ENCODE measurements around the gene ETNK2.

ETNK2 gene

DNA sequence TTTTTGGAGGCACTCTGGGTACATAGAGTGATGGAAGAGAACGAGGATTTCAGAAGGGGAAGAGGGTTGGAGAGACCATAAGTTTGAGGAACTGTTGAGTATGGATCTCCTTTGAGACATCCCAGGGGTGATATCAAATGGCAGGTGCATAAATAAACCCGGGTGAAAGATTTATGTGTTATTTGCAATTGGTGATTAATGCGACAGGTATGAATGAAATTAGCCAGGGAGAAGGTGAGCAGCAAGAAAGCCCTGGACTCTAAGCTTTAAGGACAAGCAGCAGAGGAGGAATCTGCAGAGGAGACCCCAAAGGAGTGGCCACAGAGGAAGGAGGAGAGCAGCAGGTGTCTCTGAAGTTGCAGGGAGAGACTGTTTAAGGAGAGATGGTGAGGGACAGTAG is 23.1 kb upstream of the ETNK2 start:
- no peak for DNase-seq

DNA sequence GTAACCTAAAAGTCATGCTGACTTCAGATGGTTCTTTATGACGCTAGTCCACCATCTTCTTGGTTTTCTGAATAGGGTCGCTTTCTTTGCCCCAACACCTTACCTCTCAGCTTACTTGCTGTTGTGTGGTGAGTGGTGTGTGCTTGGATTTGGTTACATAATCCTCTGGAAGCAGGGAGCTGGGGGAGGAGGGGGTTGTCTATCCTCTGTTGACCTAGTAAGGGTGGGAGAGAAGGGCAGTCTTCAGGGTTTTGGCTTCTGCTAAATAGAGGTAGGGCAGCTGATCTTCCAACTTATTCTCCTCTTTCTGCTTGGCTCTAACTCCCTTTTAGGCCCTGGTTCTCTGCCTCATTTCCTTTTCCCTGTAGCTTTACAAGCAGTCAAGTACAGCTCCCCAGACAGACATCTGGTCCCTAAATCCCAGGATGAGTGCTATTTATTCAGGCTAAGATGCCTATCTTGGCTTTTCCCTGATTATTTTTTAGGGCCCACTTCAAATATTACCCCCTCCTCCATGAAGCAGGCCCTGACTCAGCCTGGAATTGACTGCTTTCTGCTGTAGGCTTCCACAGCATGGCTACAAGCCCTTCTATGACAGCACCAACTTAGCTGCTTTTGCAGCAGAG is 20.7 kb upstream of the ETNK2 start:
- no peak for DNase-seq

DNA sequence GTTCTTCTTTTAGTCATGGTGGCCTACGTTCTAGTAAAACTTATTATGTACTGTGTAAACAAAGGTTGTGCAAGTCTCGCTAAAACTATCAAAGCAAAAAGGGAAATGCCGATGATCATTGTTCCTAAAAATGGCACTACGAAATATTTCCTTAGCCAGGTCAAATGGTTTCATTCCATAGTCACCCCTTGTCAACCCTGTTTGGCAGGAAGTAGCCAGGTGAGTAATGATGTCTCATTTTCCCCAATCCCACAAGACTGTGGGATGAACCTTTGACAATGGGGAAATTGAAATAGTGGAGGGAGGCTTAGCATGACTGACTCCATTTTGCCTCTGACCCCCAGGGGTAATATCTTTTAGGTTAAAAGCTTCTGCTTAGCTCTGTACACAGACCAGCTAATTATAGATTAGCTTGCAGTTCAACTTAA is 19.9 kb upstream of the ETNK2 start:
- no peak for DNase-seq

DNA sequence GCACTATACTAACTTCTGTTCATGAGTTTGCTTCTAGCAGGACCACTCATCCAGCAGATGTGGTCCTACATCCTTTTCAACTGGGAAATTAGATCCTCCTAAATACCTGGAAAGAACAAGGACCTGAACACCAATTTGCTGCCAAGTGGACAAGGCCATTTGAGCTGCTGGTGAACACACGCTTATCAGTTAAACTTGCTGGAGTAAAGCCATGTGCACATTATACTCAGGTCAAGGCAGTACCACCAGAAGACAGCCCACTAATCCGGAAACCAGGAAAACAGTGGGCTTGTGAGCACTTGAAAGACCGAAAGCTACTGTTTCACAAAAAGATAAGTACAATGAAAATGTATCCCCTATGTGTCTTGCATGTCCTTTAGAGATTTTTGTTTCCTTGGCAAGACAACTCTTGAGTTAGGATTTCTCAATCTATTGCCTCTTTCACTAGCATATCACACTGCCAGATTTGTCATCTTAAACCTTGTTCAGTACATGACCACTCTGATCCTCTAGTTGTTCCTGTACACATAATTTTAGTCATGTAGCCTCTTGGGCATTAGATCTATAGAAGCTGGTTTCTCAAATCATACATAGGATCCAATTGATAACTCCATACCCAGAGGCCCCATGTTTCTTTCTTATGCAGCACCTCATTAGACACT is 18.8 kb upstream of the ETNK2 start:
- DNase-seq: no peak

DNA sequence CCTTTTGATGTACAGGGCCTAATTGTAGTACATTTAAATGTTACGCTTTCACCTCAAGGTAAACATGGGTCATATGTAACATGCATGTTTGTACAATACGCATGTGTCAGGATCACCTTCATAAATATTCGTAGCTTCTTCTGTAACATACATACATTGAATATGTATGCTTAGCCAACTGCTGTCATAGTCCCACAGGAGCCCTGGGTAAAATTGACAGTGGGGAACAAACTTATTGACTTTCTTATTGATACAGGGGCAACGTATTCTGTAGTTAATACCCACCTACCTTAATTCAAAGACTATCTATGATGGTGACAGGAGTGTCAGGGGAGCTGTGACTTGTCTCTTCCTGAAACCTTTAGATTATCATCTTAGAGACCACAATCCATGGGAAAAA is 18.0 kb upstream of the ETNK2 start:
- no peak for DNase-seq

DNA sequence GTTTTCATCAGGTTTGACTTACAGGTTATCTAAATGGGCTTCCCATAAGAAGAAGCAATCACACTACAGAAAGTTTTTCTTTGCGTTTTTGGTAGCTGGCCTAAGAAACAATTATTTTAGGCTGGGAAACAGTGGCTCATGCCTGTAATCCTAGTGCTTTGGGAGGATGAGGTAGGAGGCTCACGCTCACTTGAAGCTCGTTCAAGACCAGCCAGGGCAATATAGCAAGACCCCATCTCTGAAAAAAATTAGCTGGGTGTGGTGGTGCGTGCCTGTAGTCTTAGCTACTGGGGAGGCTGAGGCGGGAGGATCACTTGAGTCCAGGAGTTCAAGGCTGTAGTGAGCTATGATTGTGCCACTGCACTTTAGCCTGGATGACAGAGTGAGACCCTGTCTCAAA is 15.9 kb upstream of the ETNK2 start:
- DNase-seq: no peak

DNA sequence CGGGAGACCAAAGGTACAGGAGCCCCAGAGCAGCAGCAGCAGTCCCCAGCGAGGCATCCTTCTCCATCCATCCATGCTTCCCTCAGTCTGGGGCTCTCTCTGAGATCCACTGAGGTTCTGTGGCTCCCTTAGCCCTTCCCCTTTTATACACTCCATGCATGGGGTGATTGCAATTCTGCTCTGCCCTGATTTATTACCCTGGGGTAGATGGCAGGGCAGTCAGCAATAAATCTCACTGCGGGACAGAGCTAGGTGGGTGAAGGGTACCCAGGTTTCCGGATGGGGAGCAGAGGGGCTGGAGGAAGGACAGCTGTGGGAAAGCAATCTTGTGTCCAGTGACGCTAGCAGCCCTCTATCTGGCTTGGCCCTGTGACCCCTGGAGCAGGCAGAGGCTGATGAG is 14.4 kb upstream of the ETNK2 start, which contains the start of gene REN:
REN (minus strand) TSS at position 119 of the 400 bp plus-strand sequence; CDS start at position 75, 44 bp downstream.
- DNase-seq: no peak

DNA sequence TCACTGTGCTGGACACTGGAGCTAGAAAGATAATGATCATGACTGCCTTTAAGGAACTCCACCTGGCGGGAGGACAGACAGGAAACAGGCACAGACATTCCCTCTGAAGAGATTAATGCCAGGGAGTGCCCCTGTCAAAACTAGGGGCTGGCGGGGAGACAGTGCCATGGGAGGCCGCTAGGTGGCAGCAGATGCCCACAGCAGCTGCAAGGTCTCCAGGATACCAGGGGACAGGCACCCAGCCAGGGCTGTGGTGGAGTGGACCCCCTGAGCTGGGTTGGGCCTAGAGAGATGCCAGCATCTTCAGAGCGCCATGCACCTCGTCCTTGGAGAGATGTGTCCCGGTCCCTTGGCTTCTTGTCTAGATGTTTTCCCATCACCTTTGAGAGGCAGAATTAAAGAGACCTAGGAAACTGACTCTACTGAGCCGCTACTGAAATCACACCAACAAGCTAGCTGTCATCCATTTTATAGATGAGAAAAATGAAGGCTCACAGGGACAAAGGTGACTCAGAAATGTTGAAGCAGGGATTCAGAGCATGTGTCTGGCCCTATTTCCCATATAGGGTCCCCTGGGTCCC is 10.7 kb upstream of the ETNK2 start:
- peak; percentile 82 for DNase-seq

DNA sequence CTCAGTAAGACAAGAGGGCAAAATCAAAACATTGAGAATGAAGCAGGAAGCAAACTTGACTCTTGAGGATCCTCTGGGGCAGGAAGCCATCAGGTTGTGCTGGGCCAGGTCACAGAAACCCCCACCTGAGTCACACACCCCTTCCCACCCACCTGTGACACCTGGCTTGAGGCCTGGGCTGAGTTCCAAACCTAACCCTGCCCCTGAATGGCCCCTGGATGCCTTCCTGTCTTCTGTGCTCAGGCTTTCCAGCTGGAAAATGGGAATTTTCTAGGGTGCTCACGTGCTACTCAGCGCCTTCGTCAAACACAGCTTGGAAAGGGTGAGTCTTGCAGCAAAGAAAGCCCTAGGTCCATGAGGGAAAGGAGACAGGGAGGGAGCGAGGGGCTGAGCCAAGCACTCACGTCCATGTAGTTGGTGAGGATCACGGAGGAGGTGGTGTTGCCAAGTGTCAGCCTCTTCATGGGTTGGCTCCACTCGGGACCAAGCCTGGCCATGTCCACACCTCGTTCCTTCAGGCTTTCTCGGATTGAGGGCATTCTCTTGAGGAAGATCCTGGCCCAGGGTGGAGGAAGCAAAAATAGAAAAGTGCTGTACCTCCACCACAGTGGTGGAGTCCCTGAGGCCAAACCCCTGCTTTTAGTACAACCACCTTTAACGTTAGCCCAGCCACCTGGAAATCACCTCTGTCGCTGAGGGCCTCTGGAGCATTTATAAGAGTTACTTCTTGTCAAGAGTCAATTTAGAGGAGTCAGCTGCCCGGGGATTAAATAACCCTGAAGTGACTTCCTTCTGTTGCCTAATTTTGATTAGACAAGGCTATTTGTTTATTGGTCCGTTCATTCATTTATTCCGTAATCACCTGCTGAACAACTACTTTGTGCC is 10.0 kb upstream of the ETNK2 start:
- no peak for DNase-seq

DNA sequence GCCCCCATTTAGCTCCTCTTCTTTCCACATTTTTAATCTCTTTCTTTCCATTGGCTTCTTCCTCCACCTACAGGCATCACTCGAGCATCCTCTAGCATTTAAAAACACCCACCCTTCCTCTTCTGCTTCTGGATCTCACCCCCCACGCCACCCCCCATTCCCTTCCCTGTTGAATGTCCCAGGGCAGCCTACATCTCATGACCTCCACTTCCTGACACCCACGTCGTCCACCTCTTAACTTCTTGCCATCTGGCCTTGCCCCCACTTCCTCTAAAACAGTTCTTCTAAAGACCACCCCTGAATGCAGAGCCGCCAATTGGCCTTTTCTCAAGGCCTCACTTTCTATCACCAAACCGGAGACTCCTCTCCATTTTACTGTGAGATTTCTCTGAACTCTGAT is 6.1 kb upstream of the ETNK2 start:
- DNase-seq: no peak

DNA sequence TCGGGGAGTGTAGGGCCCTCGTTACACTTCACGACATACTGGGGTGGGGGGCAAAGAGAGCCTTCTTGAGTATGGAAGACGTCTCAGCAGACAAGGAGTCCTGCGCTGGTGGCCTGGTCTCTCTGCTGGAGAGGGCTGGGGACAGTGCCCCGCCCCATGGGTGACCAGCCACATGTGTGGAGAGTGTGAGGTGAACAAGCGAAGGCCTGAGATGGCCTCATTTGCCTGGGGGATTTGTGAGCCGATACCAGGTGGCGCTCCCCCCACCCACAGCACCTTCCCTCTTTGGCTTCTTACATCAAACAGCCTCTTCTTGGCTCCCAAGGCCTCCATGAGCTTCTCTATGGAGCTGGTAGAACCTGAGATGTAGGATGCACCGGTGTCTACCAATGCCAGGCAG is 4.0 kb upstream of the ETNK2 start:
- no peak for DNase-seq

DNA sequence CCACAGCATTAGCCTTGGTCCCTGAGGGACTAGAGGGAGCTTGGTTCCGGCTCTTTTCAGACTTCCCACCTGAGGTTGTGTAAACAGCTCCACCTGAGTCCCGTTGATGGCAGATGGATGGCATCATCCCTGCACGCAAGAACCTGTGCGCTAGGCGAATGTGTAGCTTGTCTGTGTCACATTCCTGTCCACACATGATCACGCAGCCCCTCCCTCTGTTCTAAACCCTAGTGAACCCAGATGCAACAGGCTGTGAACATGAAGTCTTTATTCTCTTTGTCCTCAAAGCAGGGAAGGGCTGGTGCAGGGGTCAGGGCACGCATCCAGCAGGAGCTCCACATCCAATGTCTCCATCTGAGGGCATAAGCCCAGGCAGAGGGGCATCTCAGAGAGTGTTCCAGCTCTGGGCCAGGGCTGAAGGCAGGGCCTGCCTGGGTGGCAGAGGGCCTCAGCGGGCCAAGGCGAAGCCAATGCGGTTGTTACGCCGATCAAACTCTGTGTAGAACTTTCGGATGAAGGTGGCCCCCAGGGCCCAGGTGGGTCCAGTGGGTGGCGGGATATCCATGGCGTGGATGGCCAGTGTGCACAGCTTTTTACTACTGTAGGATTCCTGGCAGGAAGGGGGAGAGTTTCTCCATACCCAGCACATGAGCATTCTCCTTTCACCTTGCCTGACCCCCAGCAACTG is 2.9 kb upstream of the ETNK2 start:
- DNase-seq: no peak

DNA sequence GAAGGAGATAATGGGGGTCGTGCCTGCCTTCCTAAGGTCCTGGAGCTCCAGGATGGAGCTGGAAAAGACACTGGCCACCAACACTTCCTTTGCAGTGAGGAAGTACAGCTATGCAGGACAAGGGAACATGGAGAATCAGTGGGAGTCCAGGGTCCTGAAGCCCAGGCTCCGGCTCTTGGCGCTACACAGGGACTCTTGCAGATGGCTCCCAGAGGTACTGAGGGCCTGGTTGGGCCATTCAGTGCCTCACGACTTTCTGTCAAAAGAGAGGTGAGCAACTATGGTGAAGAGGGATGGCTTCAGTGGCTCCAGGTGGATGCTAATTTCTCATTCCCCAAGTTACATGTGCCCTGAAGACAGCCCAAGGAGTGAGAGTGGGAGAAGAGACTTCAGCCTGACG is 1.8 kb upstream of the ETNK2 start:
- DNase-seq: no peak

DNA sequence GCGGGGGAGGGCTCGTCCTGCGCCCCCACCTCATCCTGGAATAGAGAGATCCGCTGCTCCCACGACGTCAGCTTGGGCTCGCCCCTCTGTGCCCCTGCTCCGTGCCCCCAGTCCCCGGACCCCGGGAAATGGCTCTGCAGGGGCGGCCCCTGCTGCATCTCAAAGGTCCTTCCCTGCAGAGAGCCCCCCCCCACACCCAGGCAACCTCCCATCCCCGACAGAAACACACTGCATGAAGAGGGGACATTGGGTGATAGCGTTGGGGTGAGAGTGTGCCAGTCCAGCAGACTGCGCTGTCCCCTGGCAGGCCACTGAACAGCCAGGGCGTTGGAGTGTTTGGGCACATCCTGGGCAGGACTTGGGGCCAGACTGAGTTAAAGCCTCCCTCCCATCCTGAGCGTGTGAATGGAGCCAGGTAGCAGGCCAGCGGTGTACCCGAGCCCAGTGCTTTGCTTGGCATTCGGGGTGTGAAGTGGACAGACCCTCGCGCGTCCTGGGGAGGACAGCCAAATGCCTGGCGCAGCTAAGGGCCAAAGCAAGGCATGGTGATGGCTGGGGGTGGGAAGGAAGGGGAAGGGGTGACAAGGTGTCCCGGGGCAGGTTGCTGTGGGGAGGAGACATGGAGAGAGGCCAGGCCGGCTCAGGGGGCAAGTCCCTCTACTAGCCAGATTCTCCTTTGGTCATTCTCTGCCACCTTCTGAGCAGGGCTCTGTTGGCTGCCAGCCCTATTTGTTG is 633 bp upstream of the ETNK2 start:
- DNase-seq: no peak

DNA sequence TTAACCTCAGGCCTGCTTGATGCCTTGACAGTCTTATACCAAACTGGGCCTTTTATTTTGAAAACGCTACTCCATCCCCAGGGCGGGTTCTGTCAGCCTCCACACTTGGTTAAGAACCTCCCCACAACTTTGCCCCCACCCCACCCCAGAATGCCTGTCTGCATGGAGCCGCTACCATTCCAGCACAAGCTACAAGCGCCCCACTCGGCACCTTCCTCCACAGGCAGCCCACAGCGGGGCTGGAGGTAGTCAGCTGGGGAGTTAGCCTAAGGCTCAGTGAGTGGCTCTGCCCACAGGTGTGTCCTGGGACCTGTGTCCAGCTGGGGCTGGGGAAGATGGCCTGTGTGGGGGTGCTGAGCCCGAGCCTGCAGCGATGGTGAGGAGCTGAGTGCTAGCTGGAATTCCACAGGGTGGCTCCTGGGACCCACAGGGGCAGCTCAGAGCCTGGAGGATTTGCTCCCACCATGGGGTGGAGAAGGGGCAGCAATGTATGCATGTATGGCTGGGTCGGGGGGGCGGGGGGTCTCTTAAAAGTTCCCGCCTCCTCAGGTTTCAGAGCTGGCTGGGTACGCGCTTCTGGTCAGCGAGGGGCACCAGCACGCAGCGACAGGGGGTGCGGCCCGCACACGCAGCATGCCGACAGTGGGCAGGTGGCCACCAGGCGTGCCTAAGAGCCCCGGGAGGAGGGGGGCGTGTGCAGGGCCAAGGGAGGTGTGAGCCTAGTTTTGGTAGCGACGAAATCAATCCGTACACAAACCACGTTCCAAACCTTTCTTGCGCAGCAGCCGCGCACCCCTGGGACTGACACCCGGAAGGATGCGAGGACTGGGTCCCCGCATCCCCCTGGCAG is 917 bp downstream of the ETNK2 start:
- no peak for DNase-seq

DNA sequence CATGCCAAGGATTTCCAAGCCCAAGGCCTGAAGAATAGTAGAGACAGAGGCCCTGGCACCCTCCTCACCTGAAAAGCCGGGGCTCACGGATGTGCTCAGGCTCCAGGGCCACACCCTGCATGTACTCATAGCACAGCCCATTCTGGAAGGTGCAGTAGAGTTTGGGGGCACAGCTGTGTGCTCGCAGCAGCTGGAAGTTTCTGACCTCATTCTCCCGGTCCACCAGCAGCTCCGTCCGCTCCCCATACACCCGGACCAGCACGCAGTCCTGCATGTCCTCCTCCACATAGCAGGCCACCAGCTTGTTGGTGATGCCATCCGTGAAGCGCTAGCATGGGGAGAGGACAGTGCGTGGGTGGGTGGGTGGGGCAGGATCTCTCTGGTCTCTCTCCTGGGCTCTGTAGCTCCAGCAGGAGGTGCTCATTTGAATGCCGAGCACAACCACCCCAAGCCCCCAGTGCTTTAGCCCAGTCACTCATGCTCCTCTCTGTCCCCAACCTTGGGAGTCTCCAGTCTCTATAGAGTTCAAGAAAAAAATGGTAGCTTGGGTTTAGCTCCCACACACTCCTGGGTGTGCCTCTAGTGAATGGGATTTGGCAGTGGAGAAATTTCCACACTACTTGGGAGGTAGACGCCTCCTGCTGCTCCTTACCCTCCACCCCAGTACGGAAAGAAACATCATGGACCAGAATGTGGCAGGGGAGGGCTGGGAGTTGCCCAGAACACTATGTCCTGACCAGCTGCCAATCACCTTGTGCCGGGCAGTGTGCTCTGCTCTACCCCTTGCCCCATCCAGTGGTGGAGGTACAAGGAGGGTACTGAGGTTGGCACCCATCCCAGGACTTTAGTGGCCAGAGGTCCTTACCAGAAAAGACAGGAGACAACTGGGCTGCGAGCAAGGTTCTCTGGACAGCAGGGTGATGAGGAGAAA is 1.9 kb downstream of the ETNK2 start:
- no peak for DNase-seq

DNA sequence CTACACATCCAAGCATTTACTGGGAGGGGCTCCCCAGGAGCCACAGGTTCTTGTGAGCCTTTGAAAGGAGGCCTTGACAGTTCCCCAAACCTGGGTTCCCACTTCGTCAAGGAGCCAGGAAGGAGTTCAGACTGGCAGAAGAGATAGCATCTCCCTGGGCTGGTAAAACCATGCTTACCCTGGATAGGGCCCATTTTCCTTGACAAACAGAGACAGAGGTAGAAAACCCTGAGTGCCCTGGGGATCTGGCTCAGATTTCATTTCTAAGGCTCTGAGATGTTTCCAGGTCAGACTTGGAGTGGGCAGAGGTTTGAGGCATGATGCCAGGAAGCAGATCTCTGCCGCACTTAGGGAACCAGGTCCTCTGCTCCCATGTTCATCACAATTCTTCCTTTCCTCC is 2.7 kb downstream of the ETNK2 start:
- DNase-seq: no peak

DNA sequence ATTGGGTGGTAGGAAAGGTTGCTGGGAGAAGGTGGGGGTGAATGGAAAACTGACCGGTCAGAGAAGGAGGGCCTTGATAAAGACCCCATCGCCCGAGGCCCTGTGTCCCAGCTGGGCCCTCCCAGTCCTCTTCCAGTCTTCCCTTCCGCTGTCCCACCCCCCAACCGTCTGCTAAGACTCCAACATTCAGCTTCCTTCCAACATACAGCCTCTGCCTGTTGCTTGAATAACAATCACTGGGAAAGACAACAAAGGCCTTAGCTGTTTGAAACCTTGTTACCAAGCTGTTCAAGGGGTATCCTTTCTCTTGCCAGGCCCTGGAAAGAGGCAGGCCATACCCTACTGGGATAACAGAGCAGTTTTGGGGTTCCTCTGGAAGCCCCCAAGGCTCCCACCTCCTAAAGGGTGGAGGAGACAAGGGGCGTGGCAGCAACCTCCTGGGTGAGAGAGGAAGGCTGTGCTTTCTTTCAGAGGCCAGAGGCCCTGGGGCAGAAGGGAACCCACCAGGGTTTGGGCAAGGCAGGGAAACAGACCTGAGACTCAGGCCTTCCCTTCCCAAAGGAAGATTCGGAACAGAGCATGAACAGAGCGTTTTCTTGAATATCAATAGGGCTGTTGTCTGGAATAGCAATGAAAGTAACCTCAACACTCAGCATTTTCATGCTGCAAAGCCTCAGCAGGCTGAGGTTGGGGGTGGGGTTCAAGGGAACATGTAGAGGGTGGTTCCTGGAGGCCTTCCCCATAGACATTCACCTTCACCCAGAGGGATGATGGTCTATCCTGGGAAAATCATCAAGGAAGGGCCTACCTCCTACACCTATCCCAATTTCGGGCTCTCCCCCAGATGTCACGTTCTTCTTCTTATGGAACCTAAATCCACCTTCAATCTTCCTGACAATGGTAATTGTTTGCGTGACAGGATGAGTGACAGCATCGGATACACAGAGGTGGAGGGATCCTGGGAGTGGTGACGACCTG is 4.1 kb downstream of the ETNK2 start:
- DNase-seq: no peak

DNA sequence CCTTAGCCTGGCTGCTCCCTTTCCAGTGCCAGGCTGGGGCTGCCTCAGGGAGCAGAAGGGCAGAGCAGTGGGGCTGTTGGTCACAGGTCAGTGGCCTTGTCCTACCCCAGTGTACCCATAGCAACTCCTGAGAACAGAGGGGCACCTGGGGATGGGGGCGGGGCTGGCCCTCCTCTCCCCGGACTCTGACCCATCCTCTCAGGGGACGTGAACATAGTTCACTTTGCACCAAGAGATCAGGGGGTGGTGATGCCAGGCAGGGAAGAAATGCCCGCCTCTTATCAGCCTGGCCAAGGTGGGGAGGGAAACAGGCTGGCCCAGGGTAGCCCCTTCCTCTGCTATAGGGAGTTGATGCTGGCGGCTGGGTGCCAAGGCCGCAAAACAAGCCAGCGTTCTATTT is 4.9 kb downstream of the ETNK2 start:
- no peak for DNase-seq
